DOHH2 (cell line): ENCODE measurements around the gene COPZ2.

Source experiments
- H3F3A ChIP-seq: fragments of 200-600 bp; sonication (generic), shearing (Covaris generic); 2 replicates; pipeline ENCODE4 v1.6.0; 2016; ENCODE audit warnings: antibody characterized with exemption, mild to moderate bottlenecking; ENCODE audit not compliant: control insufficient read depth, insufficient read depth
- H3K27ac ChIP-seq: fragments of 200-600 bp; sonication (generic); 2 replicates; pipeline ENCODE4 v1.5.1; 2014; ENCODE audit warnings: low read depth, mild to moderate bottlenecking, low read length, moderate library complexity
- H3K27me3 ChIP-seq: fragments of 200-600 bp; sonication (generic); 2 replicates; pipeline ENCODE4 v1.6.1; 2014; ENCODE audit warnings: mild to moderate bottlenecking, low read length, mixed read lengths; ENCODE audit not compliant: control insufficient read depth
- H3K36me3 ChIP-seq: fragments of 200-600 bp; sonication (generic); 2 replicates; pipeline ENCODE4 v1.6.1; 2014; ENCODE audit warnings: mild to moderate bottlenecking, low read length, moderate library complexity, mixed read lengths; ENCODE audit not compliant: control insufficient read depth
- H3K4me1 ChIP-seq: fragments of 200-600 bp; sonication (generic); 2 replicates; pipeline ENCODE4 v1.6.1; 2014; ENCODE audit warnings: mild to moderate bottlenecking, low read length, mixed read lengths; ENCODE audit not compliant: control insufficient read depth
- H3K4me2 ChIP-seq: fragments of 200-600 bp; sonication (generic); 2 replicates; pipeline ENCODE4 v1.6.0; 2014; ENCODE audit warnings: mild to moderate bottlenecking, low read length, moderate library complexity
- H3K4me3 ChIP-seq: fragments of 200-600 bp; sonication (generic); 2 replicates; pipeline ENCODE4 v1.5.1; 2014; ENCODE audit warnings: mild to moderate bottlenecking, low read length, mixed read lengths
- H3K79me2 ChIP-seq: fragments of 200-600 bp; sonication (generic); 2 replicates; pipeline ENCODE4 v1.6.1; 2014; ENCODE audit warnings: mild to moderate bottlenecking, low read length, mixed read lengths; ENCODE audit not compliant: control insufficient read depth
- H3K9me2 ChIP-seq: fragments of 200-600 bp; sonication (generic); replicated peaks from 2 replicates; pipeline ENCODE4 v1.6.1; 2014; ENCODE audit warnings: mild to moderate bottlenecking, low read length, mixed read lengths; ENCODE audit not compliant: control insufficient read depth
- H3K9me3 ChIP-seq: fragments of 200-600 bp; sonication (generic); 2 replicates; pipeline ENCODE4 v1.6.1; 2014; ENCODE audit warnings: antibody characterized with exemption, low read length, mixed read lengths; ENCODE audit not compliant: control insufficient read depth, insufficient read depth
- H4K20me1 ChIP-seq: fragments of 200-600 bp; sonication (generic); 2 replicates; pipeline ENCODE4 v1.6.0; 2014; ENCODE audit warnings: low read depth, mild to moderate bottlenecking, antibody characterized with exemption, low read length, moderate library complexity; ENCODE audit not compliant: control insufficient read depth, insufficient read depth
- CTCF ChIP-seq: fragments of 200-600 bp; sonication (generic); IDR thresholded peaks from one replicate; pipeline ENCODE4 v1.5.1; 2014; ENCODE audit warnings: antibody characterized with exemption, mild to moderate bottlenecking, low read depth, low read length; ENCODE audit not compliant: poor library complexity, severe bottlenecking
- EZH2phosphoT487 ChIP-seq: fragments of 200-600 bp; sonication (generic); IDR thresholded peaks from 2 replicates; pipeline ENCODE4 v1.6.1; 2017; ENCODE audit warnings: borderline replicate concordance, mild to moderate bottlenecking, antibody characterized with exemption, low read length, moderate library complexity, mixed read lengths

COPZ2 gene

DNA sequence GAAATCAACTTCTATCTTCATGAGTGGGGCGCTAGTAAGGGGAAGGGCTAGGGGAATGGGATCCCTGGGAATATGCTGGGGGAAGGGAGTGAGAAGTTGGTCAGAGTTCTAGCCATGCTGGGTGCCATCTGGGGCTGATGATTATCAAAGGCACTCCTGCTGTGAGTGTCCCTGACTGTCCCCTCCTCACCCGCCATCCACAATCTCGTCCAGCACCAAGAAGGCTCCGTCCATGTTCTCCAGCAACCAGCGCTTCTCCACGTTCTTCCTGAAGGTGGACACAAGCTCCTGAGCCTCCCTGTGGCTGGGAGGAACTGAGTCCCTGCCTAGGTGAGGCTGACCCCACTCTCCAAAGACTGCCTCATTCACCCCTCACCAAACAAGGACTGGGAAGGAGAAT is 5.6 kb downstream of the COPZ2 start:
- Histone ChIP-seq H3F3A (0 out of 2 replicates have a peak, but pooled peaks cover 2% of the 10 kb centered on the region), H3K4me2 (no peak overlapping the region), H3K36me3 (no peaks in the 10 kb centered on the region), H3K4me1 (peaks cover 4% of the 10 kb centered on the region), H3K9me2 (no peaks in the 10 kb centered on the region), H3K27ac (no peak overlapping the region), H3K79me2 (no peaks in the 10 kb centered on the region), H3K9me3 (no peaks in the 10 kb centered on the region), H4K20me1 (no peaks in the 10 kb centered on the region), H3K4me3 (no peak overlapping the region), H3K27me3 (peaks cover 26% of the 10 kb centered on the region)
- TF ChIP-seq EZH2phosphoT487 (no peak), CTCF (no peak)

GRCh38 chr17:48030531-48030930 is 7.1 kb downstream of the COPZ2 start:
- no peak overlapping the region for H3K4me3 ChIP-seq
- no peak overlapping the region for H3K4me2 ChIP-seq
- no peak overlapping the region for H3K27ac ChIP-seq
- H3K36me3 ChIP-seq, result no peaks in the 10 kb centered on the region
- no peaks in the 10 kb centered on the region for H4K20me1 ChIP-seq
- no peaks in the 10 kb centered on the region for H3F3A ChIP-seq
- H3K4me1 ChIP-seq, result peaks cover 12% of the 10 kb centered on the region
- H3K27me3 ChIP-seq, result peaks cover 21% of the 10 kb centered on the region
- no peaks in the 10 kb centered on the region for H3K9me3 ChIP-seq
- H3K79me2 ChIP-seq, result no peaks in the 10 kb centered on the region
- H3K9me2 ChIP-seq, result no peaks in the 10 kb centered on the region
- TF ChIP-seq EZH2phosphoT487 (no peak), CTCF (no peak)

- Histone ChIP-seq H3K27me3 (peaks cover 31% of the 10 kb centered on the region), H3K9me2 (no peaks in the 10 kb centered on the region), H3K36me3 (no peaks in the 10 kb centered on the region), H3K79me2 (no peaks in the 10 kb centered on the region), H3K27ac (no peak overlapping the region), H3K4me3 (no peak overlapping the region), H3K9me3 (no peaks in the 10 kb centered on the region), H4K20me1 (no peaks in the 10 kb centered on the region), H3K4me2 (no peak overlapping the region), H3K4me1 (peaks cover 26% of the 10 kb centered on the region), H3F3A (no peaks in the 10 kb centered on the region)
- TF ChIP-seq EZH2phosphoT487, result no peak
- no peak for TF ChIP-seq CTCF
Measured at GRCh38 chr17:48028736-48029135, 8.9 kb downstream of the COPZ2 start.
